K562 (cell line): ENCODE data around the gene KRABD2.
A peak's percentile ranks its signal among the peaks of the same experiment; 100 is the strongest.

ENCODE experiments used
- ATAC-seq: fragments of 200-7000 bp; cut with Tn5 transposase; 3 replicates; pipeline ENCODE4 v1.9.1; 2020; ENCODE audit warnings: moderate library complexity
- BruUV-seq: library from RNA; stranded (reverse); fragments of 400-500 nt; replicated peaks from 2 replicates; lab custom pipeline; 2021; lab: Mats Ljungman, UMichigan
- CTCF ChIA-PET: fragments of 300-600 bp; formaldehyde crosslinking; extraction: SDS; loops from one replicate; lab custom pipeline; 2021; ENCODE audit warnings: low intra/inter-chr PET ratio; lab: Yijun Ruan, JAX
- POLR2A ChIA-PET: fragments of 300-600, 350-650 bp; sonication (Branson Sonifier 250); formaldehyde crosslinking; extraction: SDS; loops from one replicate; lab custom pipeline; 2021; ENCODE audit warnings: antibody characterized with exemption, inconsistent platforms; lab: Yijun Ruan, JAX
- DNase-seq, 4 experiments: peaks; one replicate each; pipeline versions ENCODE4 v3.0.0 to v3.0.0-alpha.2; 2011 to 2018; ENCODE audit warnings: low spot score in 3 of 4, mixed read lengths in 3 of 4; ENCODE audit errors: extremely low read depth in 1 of 4
- FAIRE-seq: peaks from 2 replicates; lab custom pipeline; 2011; peaks lifted over from hg19 to GRCh38; lab: Jason Lieb, UNC
- H2AFZ ChIP-seq: 2 replicates; pipeline ENCODE4 v1.6.0; 2011; ENCODE audit warnings: low read depth, low read length, control low read depth, inconsistent platforms
- H3K27ac ChIP-seq: fragments of 200-600 bp; 3 replicates; pipeline ENCODE4 v1.8.0; 2011; ENCODE audit warnings: low read depth, mild to moderate bottlenecking, control low read depth, inconsistent platforms, low read length, moderate library complexity, mixed read lengths; ENCODE audit errors: extremely low read depth
- H3K27me3 ChIP-seq, 2 experiments: fragments of 300-600 bp in 1 of 2; 2 replicates in 1 of 2; 3 replicates in 1 of 2; pipeline versions ENCODE4 v1.6.0 to v1.8.0; 2011; ENCODE audit warnings: inconsistent platforms in 2 of 2, low read length in 2 of 2, mild to moderate bottlenecking in 1 of 2, mixed read lengths in 1 of 2, moderate library complexity in 1 of 2; ENCODE audit not compliant: control insufficient read depth in 2 of 2, insufficient read depth in 2 of 2
- H3K36me3 ChIP-seq: fragments of 300-600 bp; 3 replicates; pipeline ENCODE4 v1.8.0; 2011; ENCODE audit warnings: mild to moderate bottlenecking, low read length, inconsistent platforms; ENCODE audit not compliant: control insufficient read depth, insufficient read depth
- H3K4me1 ChIP-seq, 2 experiments: fragments of 200-600 bp in 1 of 2; replicated peaks in 1 of 2; 2 replicates in 1 of 2; 3 replicates in 1 of 2; pipeline versions ENCODE4 v1.5.1 to v1.8.0; 2011; ENCODE audit warnings: inconsistent platforms in 2 of 2, low read length in 2 of 2, mild to moderate bottlenecking in 1 of 2, mixed read lengths in 1 of 2, moderate library complexity in 1 of 2; ENCODE audit not compliant: control insufficient read depth in 2 of 2, insufficient read depth in 2 of 2
- H3K4me2 ChIP-seq: 2 replicates; pipeline ENCODE4 v1.6.1; 2011; ENCODE audit warnings: low read length, control low read depth, inconsistent platforms, mixed read lengths; ENCODE audit not compliant: insufficient read depth
- H3K4me3 ChIP-seq: fragments of 200-600 bp; sonication (generic), shearing (Covaris generic); 2 replicates; pipeline ENCODE4 v1.5.1; 2016; ENCODE audit warnings: control low read depth, inconsistent platforms
- H3K79me2 ChIP-seq: fragments of 200-600 bp; 3 replicates; pipeline ENCODE4 v1.8.0; 2011; ENCODE audit warnings: low read length, inconsistent platforms; ENCODE audit not compliant: control insufficient read depth, insufficient read depth
- H3K9ac ChIP-seq, 2 experiments: 2 replicates each; pipeline versions ENCODE4 v1.6.0 to v1.6.1; 2011; ENCODE audit warnings: low read depth in 2 of 2, low read length in 2 of 2, control low read depth in 1 of 2, inconsistent platforms in 1 of 2, mild to moderate bottlenecking in 1 of 2, mixed read lengths in 1 of 2; ENCODE audit not compliant: insufficient read depth in 1 of 2
- H3K9me1 ChIP-seq: one replicate; pipeline ENCODE4 v1.6.0; 2011; ENCODE audit warnings: inconsistent platforms, mild to moderate bottlenecking, low read length, moderate library complexity; ENCODE audit not compliant: control insufficient read depth, insufficient read depth
- H3K9me3 ChIP-seq: replicated peaks from 2 replicates; pipeline ENCODE4 v1.5.1; 2011; ENCODE audit warnings: low read depth, low read length, inconsistent platforms; ENCODE audit not compliant: control insufficient read depth, insufficient read depth
- H4K20me1 ChIP-seq: replicated peaks from 2 replicates; pipeline ENCODE4 v1.6.1; 2011; ENCODE audit warnings: low read length, inconsistent platforms, mixed read lengths; ENCODE audit not compliant: control insufficient read depth, insufficient read depth
- DIDO1 ChIP-seq: fragments of 450-650 bp; IDR thresholded peaks from 2 replicates; pipeline ENCODE4 v1.6.1; 2016; ENCODE audit warnings: low read depth, missing biosample characterization, missing genetic modification characterization
- DPF2 ChIP-seq: fragments of 450-650 bp; IDR thresholded peaks from 2 replicates; pipeline ENCODE4 v1.6.1; 2016
- FOS ChIP-seq: IDR thresholded peaks from 3 replicates; pipeline ENCODE4 v1.6.1; 2011; ENCODE audit not compliant: insufficient read length; ENCODE audit errors: extremely low read depth
- HDAC3 ChIP-seq: fragments of 450-650 bp; IDR thresholded peaks from 2 replicates; pipeline ENCODE4 v1.6.1; 2018; ENCODE audit warnings: borderline replicate concordance, mild to moderate bottlenecking, moderate library complexity; ENCODE audit not compliant: partially characterized antibody
- LARP7 ChIP-seq: fragments of 450-650 bp; IDR thresholded peaks from 2 replicates; pipeline ENCODE4 v1.6.1; 2016
- MIER1 ChIP-seq: fragments of 450-650 bp; IDR thresholded peaks from 2 replicates; pipeline ENCODE4 v1.6.1; 2016; ENCODE audit warnings: antibody characterized with exemption, mild to moderate bottlenecking, low read depth
- NCOA6 ChIP-seq: fragments of 450-650 bp; IDR thresholded peaks from 2 replicates; pipeline ENCODE4 v1.6.1; 2017; ENCODE audit warnings: mild to moderate bottlenecking
- NR2C2 ChIP-seq, 2 experiments: fragments of 200-800 bp in 1 of 2; sonication (Bioruptor generic) in 1 of 2; sonication (generic) in 1 of 2; formaldehyde crosslinking in 1 of 2; IDR thresholded peaks; 2 replicates each; pipeline versions ENCODE4 v1.6.1 to v1.8.0; 2016 to 2022; ENCODE audit warnings: mild to moderate bottlenecking in 1 of 2, missing compliant biosample characterization in 1 of 2, missing genetic modification characterization in 1 of 2, missing genetic modification reagents in 1 of 2
- TCFL5 ChIP-seq: fragments of 250-450 bp; sonication (Bioruptor Pico); conservative IDR thresholded peaks from 2 replicates; pipeline ENCODE4 v1.6.1; 2021; ENCODE audit warnings: mild to moderate bottlenecking, moderate library complexity, matching md5 sums
- TEAD4 ChIP-seq, 2 experiments: sonication (generic) in 1 of 2; formaldehyde crosslinking in 1 of 2; IDR thresholded peaks; 2 replicates each; pipeline versions ENCODE4 v1.6.1 to v1.8.0; 2012 to 2022; ENCODE audit warnings: borderline replicate concordance in 1 of 2, inconsistent platforms in 1 of 2, low read length in 1 of 2, mild to moderate bottlenecking in 1 of 2, missing genetic modification reagents in 1 of 2
- WGBS: fragments of 100-300 bp; shearing (Covaris generic); methylation state at CpG from one replicate; pipeline ENCODE4 v1.1.6; 2016; ENCODE audit warnings: low coverage, mixed read lengths; ENCODE audit not compliant: insufficient coverage; ENCODE audit errors: missing lambda C conversion rate; 5-methylcytosine and 5-hydroxymethylcytosine counted together
- in situ Hi-C: fragments of 300-500 bp; cut with MboI; formaldehyde crosslinking; loops from 4 replicates; pipeline ENCODE4 v1.15.0; 2018; ENCODE audit warnings: inconsistent platforms, mixed read lengths
- intact Hi-C: fragments of 100-400 bp; cut with micrococcal nuclease; formaldehyde crosslinking; loops from 2 replicates; pipeline ENCODE4 v1.14.2; 2022
- TF ChIP-seq, protein P1 (sequence below): fragments of 450-650 bp; IDR thresholded peaks from 2 replicates; pipeline ENCODE4 v1.6.1; 2016
- TF ChIP-seq, protein P2 (sequence below): fragments of 250-450 bp; sonication (Bioruptor Pico); IDR thresholded peaks from 2 replicates; pipeline ENCODE4 v1.8.0; 2021; ENCODE audit warnings: borderline replicate concordance, mild to moderate bottlenecking, moderate library complexity; ENCODE audit not compliant: poor library complexity, severe bottlenecking
- TF ChIP-seq, protein P3 (sequence below): fragments of 450-650 bp; formaldehyde crosslinking; IDR thresholded peaks from 2 replicates; pipeline ENCODE4 v1.4.0; 2020; ENCODE audit warnings: mild to moderate bottlenecking, moderate library complexity
- TF ChIP-seq, protein P4 (sequence below): sonication (generic); formaldehyde crosslinking; IDR thresholded peaks from 2 replicates; pipeline ENCODE4 v1.8.0; 2022; ENCODE audit warnings: mild to moderate bottlenecking, missing genetic modification reagents

KRABD2 gene

DNA sequence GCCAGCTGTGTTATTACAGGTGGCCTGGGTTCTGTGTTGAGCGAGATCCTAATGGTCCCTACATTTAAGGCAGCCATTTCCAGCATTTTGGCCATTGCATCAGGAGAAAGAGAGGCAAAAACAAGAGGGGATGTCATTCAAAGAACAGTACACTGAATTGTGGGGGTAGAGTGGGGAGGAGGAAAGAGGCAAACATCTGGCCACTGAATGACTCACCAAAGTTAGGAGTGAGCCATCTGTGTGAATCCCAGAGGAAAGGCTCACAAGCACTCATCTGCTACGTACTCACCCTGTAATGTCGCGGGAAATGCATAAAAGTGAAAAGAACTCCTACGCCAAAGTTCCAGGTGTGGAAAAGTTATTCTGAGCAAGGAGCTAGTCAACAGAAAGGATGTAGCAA is 16.7 kb downstream of the KRABD2 start (continued):
- TF ChIP-seq FOS (peak; percentile 19), TEAD4 (IDR thresholded peaks at IDR 0.05; ENCODE audit: low read length) (peak; percentile 35; the same call in 1 of the 2 replicates), TEAD4 (CRISPR knock-in tag; IDR thresholded peaks at IDR 0.05; ENCODE audit: borderline replicate concordance) (no peak), DPF2 (peak; percentile 31; the same call in 1 of the 2 replicates)
- TF ChIP-seq, protein P1, sequence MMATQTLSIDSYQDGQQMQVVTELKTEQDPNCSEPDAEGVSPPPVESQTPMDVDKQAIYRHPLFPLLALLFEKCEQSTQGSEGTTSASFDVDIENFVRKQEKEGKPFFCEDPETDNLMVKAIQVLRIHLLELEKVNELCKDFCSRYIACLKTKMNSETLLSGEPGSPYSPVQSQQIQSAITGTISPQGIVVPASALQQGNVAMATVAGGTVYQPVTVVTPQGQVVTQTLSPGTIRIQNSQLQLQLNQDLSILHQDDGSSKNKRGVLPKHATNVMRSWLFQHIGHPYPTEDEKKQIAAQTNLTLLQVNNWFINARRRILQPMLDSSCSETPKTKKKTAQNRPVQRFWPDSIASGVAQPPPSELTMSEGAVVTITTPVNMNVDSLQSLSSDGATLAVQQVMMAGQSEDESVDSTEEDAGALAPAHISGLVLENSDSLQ: peak; percentile 47

DNA sequence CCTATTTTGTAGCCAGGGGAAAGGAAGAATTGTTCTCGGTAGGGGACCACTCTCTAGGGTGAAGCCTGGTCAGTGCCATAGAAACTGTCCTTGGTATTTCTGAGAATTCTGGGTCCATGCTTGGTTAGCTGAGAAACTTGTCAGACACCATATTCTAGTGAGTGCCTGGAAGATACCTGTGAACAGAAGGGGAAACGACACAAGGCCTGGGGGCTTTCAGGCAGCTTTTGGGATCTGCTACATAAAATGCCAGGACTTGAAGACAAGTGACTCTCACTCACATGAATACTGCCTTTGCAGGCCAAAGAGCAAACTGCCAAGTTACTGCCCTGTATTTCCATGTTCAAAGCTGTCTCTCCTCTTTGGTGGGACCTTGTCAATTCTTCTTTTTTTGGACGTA is 18.6 kb downstream of the KRABD2 start:
- H3K9me3 ChIP-seq: no peaks in the 10 kb centered on the region
- no peaks in the 10 kb centered on the region for H4K20me1 ChIP-seq
- ChIA-PET POLR2A (interaction anchor here (0.8 kb wide), 1 partner anchor 32 kb away, joined by 3 read pairs; no protein-coding TSS in a partner anchor), CTCF (no interaction called here)
- BruUV-seq: no TSS peak
- ATAC-seq (no peak), FAIRE-seq (no peak), DNase-seq (no peak)
- H2AFZ ChIP-seq: no peak overlapping the region
- no peaks in the 10 kb centered on the region for H3K27me3 ChIP-seq
- H3K9me1 ChIP-seq: no peaks in the 10 kb centered on the region
- no peak overlapping the region for H3K4me2 ChIP-seq
- H3K4me1 ChIP-seq: peaks cover 0 to 30% of the 10 kb centered on the region in 2 experiments; a peak in 4 of 5 replicates
- in situ Hi-C loops: no loop called here
- no peak overlapping the region for H3K9ac ChIP-seq
- H3K36me3 ChIP-seq: no peaks in the 10 kb centered on the region
- WGBS: 51% methylated on average over 2 of the region's 3 CpGs
- intact Hi-C loops: no loop called here
- no peaks in the 10 kb centered on the region for H3K79me2 ChIP-seq
- H3K4me3 ChIP-seq: no peak overlapping the region
- H3K27ac ChIP-seq: no peak overlapping the region
- TF ChIP-seq DIDO1 (tag) (no peak), NCOA6 (no peak), MIER1 (no peak), DPF2 (no peak), NR2C2 (CRISPR knock-in tag; IDR thresholded peaks at IDR 0.05) (no peak), NR2C2 (tag; IDR thresholded peaks at IDR 0.05) (no peak), LARP7 (no peak), HDAC3 (no peak), TCFL5 (CRISPR knock-in tag) (no peak)
- TF ChIP-seq, protein P2, sequence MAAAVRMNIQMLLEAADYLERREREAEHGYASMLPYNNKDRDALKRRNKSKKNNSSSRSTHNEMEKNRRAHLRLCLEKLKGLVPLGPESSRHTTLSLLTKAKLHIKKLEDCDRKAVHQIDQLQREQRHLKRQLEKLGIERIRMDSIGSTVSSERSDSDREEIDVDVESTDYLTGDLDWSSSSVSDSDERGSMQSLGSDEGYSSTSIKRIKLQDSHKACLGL (CRISPR knock-in tag): no peak
- TF ChIP-seq, protein P3, sequence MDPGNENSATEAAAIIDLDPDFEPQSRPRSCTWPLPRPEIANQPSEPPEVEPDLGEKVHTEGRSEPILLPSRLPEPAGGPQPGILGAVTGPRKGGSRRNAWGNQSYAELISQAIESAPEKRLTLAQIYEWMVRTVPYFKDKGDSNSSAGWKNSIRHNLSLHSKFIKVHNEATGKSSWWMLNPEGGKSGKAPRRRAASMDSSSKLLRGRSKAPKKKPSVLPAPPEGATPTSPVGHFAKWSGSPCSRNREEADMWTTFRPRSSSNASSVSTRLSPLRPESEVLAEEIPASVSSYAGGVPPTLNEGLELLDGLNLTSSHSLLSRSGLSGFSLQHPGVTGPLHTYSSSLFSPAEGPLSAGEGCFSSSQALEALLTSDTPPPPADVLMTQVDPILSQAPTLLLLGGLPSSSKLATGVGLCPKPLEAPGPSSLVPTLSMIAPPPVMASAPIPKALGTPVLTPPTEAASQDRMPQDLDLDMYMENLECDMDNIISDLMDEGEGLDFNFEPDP: no peak
- TF ChIP-seq, protein P4, sequence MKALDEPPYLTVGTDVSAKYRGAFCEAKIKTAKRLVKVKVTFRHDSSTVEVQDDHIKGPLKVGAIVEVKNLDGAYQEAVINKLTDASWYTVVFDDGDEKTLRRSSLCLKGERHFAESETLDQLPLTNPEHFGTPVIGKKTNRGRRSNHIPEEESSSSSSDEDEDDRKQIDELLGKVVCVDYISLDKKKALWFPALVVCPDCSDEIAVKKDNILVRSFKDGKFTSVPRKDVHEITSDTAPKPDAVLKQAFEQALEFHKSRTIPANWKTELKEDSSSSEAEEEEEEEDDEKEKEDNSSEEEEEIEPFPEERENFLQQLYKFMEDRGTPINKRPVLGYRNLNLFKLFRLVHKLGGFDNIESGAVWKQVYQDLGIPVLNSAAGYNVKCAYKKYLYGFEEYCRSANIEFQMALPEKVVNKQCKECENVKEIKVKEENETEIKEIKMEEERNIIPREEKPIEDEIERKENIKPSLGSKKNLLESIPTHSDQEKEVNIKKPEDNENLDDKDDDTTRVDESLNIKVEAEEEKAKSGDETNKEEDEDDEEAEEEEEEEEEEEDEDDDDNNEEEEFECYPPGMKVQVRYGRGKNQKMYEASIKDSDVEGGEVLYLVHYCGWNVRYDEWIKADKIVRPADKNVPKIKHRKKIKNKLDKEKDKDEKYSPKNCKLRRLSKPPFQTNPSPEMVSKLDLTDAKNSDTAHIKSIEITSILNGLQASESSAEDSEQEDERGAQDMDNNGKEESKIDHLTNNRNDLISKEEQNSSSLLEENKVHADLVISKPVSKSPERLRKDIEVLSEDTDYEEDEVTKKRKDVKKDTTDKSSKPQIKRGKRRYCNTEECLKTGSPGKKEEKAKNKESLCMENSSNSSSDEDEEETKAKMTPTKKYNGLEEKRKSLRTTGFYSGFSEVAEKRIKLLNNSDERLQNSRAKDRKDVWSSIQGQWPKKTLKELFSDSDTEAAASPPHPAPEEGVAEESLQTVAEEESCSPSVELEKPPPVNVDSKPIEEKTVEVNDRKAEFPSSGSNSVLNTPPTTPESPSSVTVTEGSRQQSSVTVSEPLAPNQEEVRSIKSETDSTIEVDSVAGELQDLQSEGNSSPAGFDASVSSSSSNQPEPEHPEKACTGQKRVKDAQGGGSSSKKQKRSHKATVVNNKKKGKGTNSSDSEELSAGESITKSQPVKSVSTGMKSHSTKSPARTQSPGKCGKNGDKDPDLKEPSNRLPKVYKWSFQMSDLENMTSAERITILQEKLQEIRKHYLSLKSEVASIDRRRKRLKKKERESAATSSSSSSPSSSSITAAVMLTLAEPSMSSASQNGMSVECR: no peak
